Stimulated activated CD8-positive, alpha-beta memory T cell treated with anti-CD3 and anti-CD28 coated beads, Interleukin-7, amount 100 ng/mL, for 24 hours (primary cell): ENCODE measurements around the gene FGFRL1.
"Not testable (repeated sequence)": the region's sequence is repeated elsewhere in the genome, so short reads cannot be mapped to it uniquely, and the experiment has no call there.

ENCODE experiments used
- DNase-seq: peaks from one replicate; pipeline ENCODE4 v3.0.0-alpha.2; 2020; ENCODE audit warnings: low read depth

FGFRL1 gene

GRCh38 chr4:1040344-1041146, 29.1 kb downstream of the FGFRL1 start:
- DNase-seq: no peak

GRCh38 chr4:1041147-1041935, 29.9 kb downstream of the FGFRL1 start:
- no peak for DNase-seq

GRCh38 chr4:1041936-1042330, 30.5 kb downstream of the FGFRL1 start:
- DNase-seq: no peak

- no peak for DNase-seq
These were observed 31.1 kb downstream of the FGFRL1 start for GRCh38 chr4:1042352-1043055.

- no peak for DNase-seq
These were observed 31.7 kb downstream of the FGFRL1 start for GRCh38 chr4:1043162-1043561.

- peak; percentile 7 for DNase-seq
These were observed 32.4 kb downstream of the FGFRL1 start for GRCh38 chr4:1043651-1044468.

GRCh38 chr4:1044469-1045192, 33.2 kb downstream of the FGFRL1 start:
- no peak for DNase-seq

- no peak for DNase-seq
These were observed 33.8 kb downstream of the FGFRL1 start for GRCh38 chr4:1045193-1045594.

- no peak for DNase-seq
These were observed 34.3 kb downstream of the FGFRL1 start for GRCh38 chr4:1045595-1046201.

- DNase-seq: not testable (repeated sequence)
These were observed 35.2 kb downstream of the FGFRL1 start for GRCh38 chr4:1046581-1047011.

- DNase-seq: no peak
These were observed 35.9 kb downstream of the FGFRL1 start for GRCh38 chr4:1047106-1047975.

- no peak for DNase-seq
These were observed 36.7 kb downstream of the FGFRL1 start for GRCh38 chr4:1047976-1048772.

- DNase-seq: no peak
These were observed 37.6 kb downstream of the FGFRL1 start for GRCh38 chr4:1048773-1049590.

GRCh38 chr4:1049591-1049905, 38.1 kb downstream of the FGFRL1 start:
- no peak for DNase-seq

GRCh38 chr4:1050486-1051213, 39.2 kb downstream of the FGFRL1 start:
- no peak for DNase-seq

GRCh38 chr4:1051472-1051871, 40.0 kb downstream of the FGFRL1 start:
- no peak for DNase-seq

- DNase-seq: no peak
These were observed 40.8 kb downstream of the FGFRL1 start for GRCh38 chr4:1052231-1052671.
